Thyroid gland (tissue), 4 donors: ENCODE measurements around the gene GLYATL1.

Experiments
- POLR2A ChIP-seq, 2 donors: fragments of 450-650 bp; IDR thresholded peaks; one replicate each; pipeline ENCODE4 v1.6.1; 2017; ENCODE audit warnings: antibody characterized with exemption in 2 of 2, mild to moderate bottlenecking in 2 of 2, moderate library complexity in 1 of 2
- TF ChIP-seq, protein P1 (sequence below), 6 experiments: fragments of 200-600 bp in 3 of 6; fragments of 450-650 bp in 3 of 6; sonication (generic) in 3 of 6; IDR thresholded peaks; one replicate each; pipeline ENCODE4 v1.5.1; 2016 to 2019; ENCODE audit warnings: antibody characterized with exemption in 6 of 6, mild to moderate bottlenecking in 2 of 6, inconsistent platforms in 1 of 6, moderate library complexity in 1 of 6

DNA sequence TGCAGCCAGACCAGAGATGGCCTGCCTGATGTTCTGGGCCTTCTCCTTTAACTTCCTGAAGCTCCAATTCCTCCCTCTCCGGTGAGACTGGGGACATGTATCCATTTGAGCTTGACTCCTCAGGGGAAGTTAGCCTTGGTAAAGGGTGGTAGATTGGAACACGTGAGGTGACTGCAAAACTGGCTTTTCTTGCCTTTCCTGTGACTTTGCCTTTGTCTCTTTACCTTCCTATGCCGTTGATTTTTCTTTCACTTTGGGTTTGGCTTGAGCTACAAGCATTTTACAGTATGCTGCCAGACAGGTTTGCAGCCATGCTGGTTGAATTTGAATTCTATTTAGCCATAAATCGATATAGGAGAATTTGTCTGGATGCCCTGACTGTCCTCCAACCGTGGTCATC, 16.8 kb upstream of the GLYATL1 start:
- TF ChIP-seq, protein P1, sequence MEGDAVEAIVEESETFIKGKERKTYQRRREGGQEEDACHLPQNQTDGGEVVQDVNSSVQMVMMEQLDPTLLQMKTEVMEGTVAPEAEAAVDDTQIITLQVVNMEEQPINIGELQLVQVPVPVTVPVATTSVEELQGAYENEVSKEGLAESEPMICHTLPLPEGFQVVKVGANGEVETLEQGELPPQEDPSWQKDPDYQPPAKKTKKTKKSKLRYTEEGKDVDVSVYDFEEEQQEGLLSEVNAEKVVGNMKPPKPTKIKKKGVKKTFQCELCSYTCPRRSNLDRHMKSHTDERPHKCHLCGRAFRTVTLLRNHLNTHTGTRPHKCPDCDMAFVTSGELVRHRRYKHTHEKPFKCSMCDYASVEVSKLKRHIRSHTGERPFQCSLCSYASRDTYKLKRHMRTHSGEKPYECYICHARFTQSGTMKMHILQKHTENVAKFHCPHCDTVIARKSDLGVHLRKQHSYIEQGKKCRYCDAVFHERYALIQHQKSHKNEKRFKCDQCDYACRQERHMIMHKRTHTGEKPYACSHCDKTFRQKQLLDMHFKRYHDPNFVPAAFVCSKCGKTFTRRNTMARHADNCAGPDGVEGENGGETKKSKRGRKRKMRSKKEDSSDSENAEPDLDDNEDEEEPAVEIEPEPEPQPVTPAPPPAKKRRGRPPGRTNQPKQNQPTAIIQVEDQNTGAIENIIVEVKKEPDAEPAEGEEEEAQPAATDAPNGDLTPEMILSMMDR (IDR thresholded peaks at IDR 0.05), result no peak
- no peak for TF ChIP-seq POLR2A (IDR thresholded peaks at IDR 0.05)
